Activated naive CD8-positive, alpha-beta T cell treated with anti-CD3 and anti-CD28 coated beads, Interleukin-2, amount 50 U/mL, for 24 hours (primary cell): ENCODE data around the gene ANKLE2.

ENCODE experiments used
- ATAC-seq: fragments of 150-1000 bp; cut with Tn5 transposase; one replicate; pipeline ENCODE4 v1.10.0; 2021
- DNase-seq: peaks from one replicate; pipeline ENCODE4 v3.0.0; 2021
- H3K27ac Mint-ChIP-seq: one replicate; pipeline ENCODE4 v1.8.0; 2021; ENCODE audit warnings: mild to moderate bottlenecking, mixed read lengths
- H3K27me3 Mint-ChIP-seq: one replicate; pipeline ENCODE4 v1.8.0; 2021; ENCODE audit warnings: mixed read lengths
- H3K36me3 Mint-ChIP-seq: one replicate; pipeline ENCODE4 v1.8.0; 2021; ENCODE audit warnings: low read depth, mixed read lengths
- H3K4me1 Mint-ChIP-seq: one replicate; pipeline ENCODE4 v1.8.0; 2021; ENCODE audit warnings: mixed read lengths
- H3K4me3 Mint-ChIP-seq: one replicate; pipeline ENCODE4 v1.8.0; 2021; ENCODE audit warnings: mild to moderate bottlenecking, moderate library complexity, mixed read lengths
- H3K9me3 Mint-ChIP-seq: one replicate; pipeline ENCODE4 v1.8.0; 2021; ENCODE audit warnings: mixed read lengths

ANKLE2 gene

GRCh38 chr12:132686825-132687210 is 74.8 kb downstream of the ANKLE2 start:
- Mint-ChIP-seq H3K4me3 (peak overlapping the region; percentile 76), H3K4me1 (peaks cover 22% of the 10 kb centered on the region), H3K27me3 (peaks cover 2% of the 10 kb centered on the region), H3K27ac (peak overlapping the region; percentile 74), H3K36me3 (peaks cover 18% of the 10 kb centered on the region), H3K9me3 (no peaks in the 10 kb centered on the region)
- no peak for DNase-seq
- peak; percentile 45 for ATAC-seq

GRCh38 chr12:132685400-132685799 is 76.2 kb downstream of the ANKLE2 start:
- Mint-ChIP-seq H3K4me3 (peak overlapping the region; percentile 76), H3K27me3 (peaks cover 2% of the 10 kb centered on the region)

GRCh38 chr12:132677492-132677891 is 84.1 kb downstream of the ANKLE2 start:
- H3K4me1 Mint-ChIP-seq = no peaks in the 10 kb centered on the region
- peaks cover 52% of the 10 kb centered on the region for H3K36me3 Mint-ChIP-seq
- no peaks in the 10 kb centered on the region for H3K9me3 Mint-ChIP-seq
- H3K4me3 Mint-ChIP-seq = no peak overlapping the region
- ATAC-seq (no peak), DNase-seq (no peak)
- H3K27me3 Mint-ChIP-seq = no peaks in the 10 kb centered on the region
- no peak overlapping the region for H3K27ac Mint-ChIP-seq

More at GRCh38 chr12:132685400-132685799, 76.2 kb downstream of the ANKLE2 start:
- peaks cover 22% of the 10 kb centered on the region for H3K4me1 Mint-ChIP-seq
- no peaks in the 10 kb centered on the region for H3K9me3 Mint-ChIP-seq
- peaks cover 21% of the 10 kb centered on the region for H3K36me3 Mint-ChIP-seq
- peak overlapping the region; percentile 71 for H3K27ac Mint-ChIP-seq
- no peak for DNase-seq
- no peak for ATAC-seq

- Mint-ChIP-seq H3K4me3 (no peak overlapping the region), H3K9me3 (no peaks in the 10 kb centered on the region), H3K4me1 (no peaks in the 10 kb centered on the region), H3K27ac (no peak overlapping the region), H3K36me3 (peaks cover 60% of the 10 kb centered on the region), H3K27me3 (no peaks in the 10 kb centered on the region)
- DNase-seq (no peak), ATAC-seq (no peak)
Observed at GRCh38 chr12:132675757-132676432, 85.7 kb downstream of the ANKLE2 start.
